ENCODE data around the gene AXDND1.
"Not testable (repeated sequence)": the region's sequence is repeated elsewhere in the genome, so short reads cannot be mapped to it uniquely, and the experiment has no call there.

Gene AXDND1

GRCh38 chr1:179448437-179449149 lies 82.8 kb downstream of the AXDND1 start:
- H3K4me3 ChIP-seq (ENCODE audit: control insufficient read depth, low read depth, low read length): no peak overlapping the region
- TF ChIP-seq, protein P1, sequence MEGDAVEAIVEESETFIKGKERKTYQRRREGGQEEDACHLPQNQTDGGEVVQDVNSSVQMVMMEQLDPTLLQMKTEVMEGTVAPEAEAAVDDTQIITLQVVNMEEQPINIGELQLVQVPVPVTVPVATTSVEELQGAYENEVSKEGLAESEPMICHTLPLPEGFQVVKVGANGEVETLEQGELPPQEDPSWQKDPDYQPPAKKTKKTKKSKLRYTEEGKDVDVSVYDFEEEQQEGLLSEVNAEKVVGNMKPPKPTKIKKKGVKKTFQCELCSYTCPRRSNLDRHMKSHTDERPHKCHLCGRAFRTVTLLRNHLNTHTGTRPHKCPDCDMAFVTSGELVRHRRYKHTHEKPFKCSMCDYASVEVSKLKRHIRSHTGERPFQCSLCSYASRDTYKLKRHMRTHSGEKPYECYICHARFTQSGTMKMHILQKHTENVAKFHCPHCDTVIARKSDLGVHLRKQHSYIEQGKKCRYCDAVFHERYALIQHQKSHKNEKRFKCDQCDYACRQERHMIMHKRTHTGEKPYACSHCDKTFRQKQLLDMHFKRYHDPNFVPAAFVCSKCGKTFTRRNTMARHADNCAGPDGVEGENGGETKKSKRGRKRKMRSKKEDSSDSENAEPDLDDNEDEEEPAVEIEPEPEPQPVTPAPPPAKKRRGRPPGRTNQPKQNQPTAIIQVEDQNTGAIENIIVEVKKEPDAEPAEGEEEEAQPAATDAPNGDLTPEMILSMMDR (IDR thresholded peaks at IDR 0.05; ENCODE audit: control insufficient read depth, insufficient read depth, low read depth, low read length, missing control alignments): no peak
- no peak for DNase-seq (ENCODE audit: low read depth)

DNA sequence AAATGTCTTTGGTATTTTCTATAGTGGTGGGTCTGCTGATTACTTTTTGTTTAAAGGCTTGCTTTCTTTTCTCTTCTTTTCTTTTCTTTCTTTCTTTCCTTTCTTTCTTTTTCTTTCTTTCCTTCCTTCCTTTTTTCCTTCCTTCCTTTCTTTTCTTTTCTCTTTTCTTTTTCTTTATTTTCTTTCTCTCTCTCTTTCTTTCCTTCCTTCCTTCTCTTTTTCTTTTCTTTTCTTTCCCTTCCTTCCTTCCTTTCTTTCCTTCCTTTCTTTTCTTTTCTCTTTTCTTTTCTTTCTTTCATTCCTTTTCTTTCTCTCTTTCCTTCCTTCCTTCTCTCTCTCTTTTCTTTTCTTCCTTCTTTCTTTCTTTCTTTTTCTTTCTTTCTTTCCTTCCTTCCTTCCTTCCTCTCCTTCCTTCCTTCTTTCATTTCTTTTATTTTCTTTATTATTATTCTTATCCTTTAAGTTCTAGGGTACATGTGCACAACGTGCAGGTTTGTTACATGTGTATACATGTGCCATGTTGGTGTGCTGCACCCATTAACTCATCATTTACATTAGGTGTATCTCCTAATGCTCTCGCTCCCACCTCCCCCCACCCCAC lies 93.9 kb downstream of the AXDND1 start:
- not testable (repeated sequence) for DNase-seq (ENCODE audit: low read depth); H3K4me3 ChIP-seq (ENCODE audit: control insufficient read depth, low read depth, low read length)

GRCh38 chr1:179465661-179466060 lies 99.9 kb downstream of the AXDND1 start:
- H3K4me3 ChIP-seq (ENCODE audit: control insufficient read depth, low read depth, low read length); DNase-seq (ENCODE audit: low read depth): not testable (repeated sequence)

GRCh38 chr1:179474713-179475112 lies 108.9 kb downstream of the AXDND1 start:
- H3K4me3 ChIP-seq (ENCODE audit: control insufficient read depth, low read depth, low read length): no peak overlapping the region
- TF ChIP-seq, protein P1 (IDR thresholded peaks at IDR 0.05; ENCODE audit: control insufficient read depth, insufficient read depth, low read depth, low read length, missing control alignments): no peak
- no peak for DNase-seq (ENCODE audit: low read depth)

DNA sequence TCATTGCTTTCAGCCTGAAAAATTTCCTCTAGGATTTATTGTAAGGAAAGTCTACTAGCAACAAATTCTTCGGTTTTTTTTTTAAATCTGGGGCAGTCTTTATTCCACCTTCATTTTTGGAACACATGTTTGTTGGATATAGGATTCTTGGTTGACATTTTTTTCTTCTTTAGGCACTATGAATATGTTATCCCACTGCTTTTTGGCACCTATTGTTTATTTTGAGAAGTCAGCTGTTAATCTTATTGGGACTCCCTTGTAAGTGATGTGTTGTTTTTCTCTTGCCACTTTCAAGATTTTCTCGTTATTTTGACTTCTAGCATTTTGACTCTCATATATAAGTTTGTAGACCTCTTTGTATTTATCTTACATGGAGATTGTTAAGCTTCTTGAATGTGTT lies 110.7 kb downstream of the AXDND1 start:
- H3K4me3 ChIP-seq (ENCODE audit: control insufficient read depth, low read depth, low read length): no peak overlapping the region
- TF ChIP-seq, protein P1 (IDR thresholded peaks at IDR 0.05; ENCODE audit: control insufficient read depth, insufficient read depth, low read depth, low read length, missing control alignments): no peak
- no peak for DNase-seq (ENCODE audit: low read depth)

GRCh38 chr1:179478370-179478769 lies 112.6 kb downstream of the AXDND1 start:
- DNase-seq (ENCODE audit: low read depth): no peak
- TF ChIP-seq, protein P1 (IDR thresholded peaks at IDR 0.05; ENCODE audit: control insufficient read depth, insufficient read depth, low read depth, low read length, missing control alignments): no peak
- no peak overlapping the region for H3K4me3 ChIP-seq (ENCODE audit: control insufficient read depth, low read depth, low read length)

GRCh38 chr1:179490611-179491010 lies 124.8 kb downstream of the AXDND1 start:
- no peak overlapping the region for H3K4me3 ChIP-seq (ENCODE audit: control insufficient read depth, low read depth, low read length)
- DNase-seq (ENCODE audit: low read depth): no peak
- TF ChIP-seq, protein P1 (IDR thresholded peaks at IDR 0.05; ENCODE audit: control insufficient read depth, insufficient read depth, low read depth, low read length, missing control alignments): no peak
